HG02885 (cell line): ENCODE results near the gene EHMT1.
"Not testable (repeated sequence)": the region's sequence is repeated elsewhere in the genome, so short reads cannot be mapped to it uniquely, and the experiment has no call there.

Source experiments
- ATAC-seq: cut with Tn5 transposase; IDR thresholded peaks from one replicate; pipeline ENCODE4 v1.9.1; 2021; ENCODE audit warnings: mild to moderate bottlenecking; ENCODE audit not compliant: unreplicated experiment, poor library complexity

Gene EHMT1

GRCh38 chr9:137590123-137590468, 28.7 kb upstream of the EHMT1 start:
- no peak for ATAC-seq

GRCh38 chr9:137590469-137591383, 28.1 kb upstream of the EHMT1 start, which contains the start of gene ZMYND19:
Gene ZMYND19 (minus strand): TSS chr9:137590512. CDS start chr9:137590263, 249 bp downstream.
- peak; percentile 94 for ATAC-seq

GRCh38 chr9:137592767-137593166, 26.0 kb upstream of the EHMT1 start:
- ATAC-seq: no peak

- no peak for ATAC-seq
Observed at GRCh38 chr9:137593176-137593575, 25.6 kb upstream of the EHMT1 start.

- not testable (repeated sequence) for ATAC-seq
Observed at GRCh38 chr9:137596577-137596976, 22.2 kb upstream of the EHMT1 start.

- no peak for ATAC-seq
Observed at GRCh38 chr9:137598943-137599342, 19.9 kb upstream of the EHMT1 start.

- ATAC-seq: no peak
Observed at GRCh38 chr9:137602661-137603060, 16.1 kb upstream of the EHMT1 start.

- no peak for ATAC-seq
Observed at GRCh38 chr9:137603879-137604278, 14.9 kb upstream of the EHMT1 start.

- ATAC-seq: no peak
Observed at GRCh38 chr9:137604345-137605086, 14.3 kb upstream of the EHMT1 start.

GRCh38 chr9:137605121-137606004, 13.4 kb upstream of the EHMT1 start, which contains the start of gene ARRDC1:
Gene ARRDC1 (plus strand): TSS chr9:137605686. CDS start chr9:137605718, 32 bp downstream.
- ATAC-seq: peak; percentile 78

GRCh38 chr9:137606005-137606621, 12.7 kb upstream of the EHMT1 start:
- ATAC-seq: peak; percentile 17

GRCh38 chr9:137606734-137607138, 12.1 kb upstream of the EHMT1 start:
- ATAC-seq: no peak

- no peak for ATAC-seq
Observed at GRCh38 chr9:137607141-137607857, 11.5 kb upstream of the EHMT1 start.

- ATAC-seq: no peak
Observed at GRCh38 chr9:137610944-137611343, 7.9 kb upstream of the EHMT1 start.

- no peak for ATAC-seq
Observed at GRCh38 chr9:137611623-137612609, 6.9 kb upstream of the EHMT1 start.

- ATAC-seq: no peak
Observed at GRCh38 chr9:137612741-137613142, 6.1 kb upstream of the EHMT1 start.

GRCh38 chr9:137613259-137613658, 5.5 kb upstream of the EHMT1 start:
- no peak for ATAC-seq
